ENCODE results near the gene HNMT. TPM values are rescaled to one million over a fixed set of nuclear protein-coding genes. Genes with fewer than 3 reads are reported as not detected.

The HNMT gene
- total and polyA plus RNA-seq, 2 of the 13 experiments (the other 11 are each of a cell fraction or from before 2014, with no cell fraction given): 279 to 309 TPM

GRCh38 chr2:137929519-137929916 is 34.8 kb upstream of the HNMT start:
- peak; percentile 14; the same call in 2 of the 3 replicates for ATAC-seq
- H3K27ac ChIP-seq (ENCODE audit: extremely low read length, insufficient read depth, low read length): peak overlapping the region; percentile 81
- FAIRE-seq: no peak
- BruUV-seq (replicated peaks): no TSS peak
- H3K9ac ChIP-seq (ENCODE audit: insufficient read depth, low read depth, low read length): peak overlapping the region; percentile 37; the same call in 1 of the 2 replicates
- H3K36me3 ChIP-seq (replicated peaks in 1 of 2; ENCODE audit: control insufficient read depth in 1 of 2, insufficient read depth in 2 of 2, low read length in 2 of 2): no peaks in the 10 kb centered on the region
- H3K4me1 ChIP-seq (ENCODE audit: insufficient read depth, low read length): peaks cover 72% of the 10 kb centered on the region
- ChIA-PET POLR2A (interaction anchor here (1.0 to 3.4 kb wide), 8 partner anchors 9 to 572 kb away, joined by 3 to 81 read pairs (median 6); partner anchors contain the start of gene HNMT), CTCF (ENCODE audit: low intra/inter-chr PET ratio, low total read pairs) (no interaction called here)
- H4K20me1 ChIP-seq (ENCODE audit: insufficient read depth, low read length): no peaks in the 10 kb centered on the region
- intact Hi-C loops (cut with micrococcal nuclease; ENCODE audit: unreplicated experiment): loop anchor here (1.0 kb wide), 2 partner anchors 14 to 35 kb away; partner anchors contain the start of gene HNMT
- no peak overlapping the region; a peak in 1 of 6 replicates for H3K4me3 ChIP-seq (replicated peaks in 1 of 3; ENCODE audit: insufficient read depth in 1 of 3, low read depth in 2 of 3, low read length in 3 of 3)
- H3K9me3 ChIP-seq (ENCODE audit: low read length): no peaks in the 10 kb centered on the region
- WGBS (ENCODE audit: low lambda C conversion rate): 91% methylated on average over 2 of the region's 2 CpGs
- H3K4me2 ChIP-seq (ENCODE audit: low read depth, low read length): peak overlapping the region; percentile 36
- no peak overlapping the region for H2AFZ ChIP-seq (ENCODE audit: low read length)
- in situ Hi-C loops (cut with HindIII; ENCODE audit: extremely low pct_ligation_motif_present, low pct_unique_long_range_greater_than_20kb): no loop called here
- no peak for DNase-seq (ENCODE audit: low spot score)
- no peaks in the 10 kb centered on the region for H3K27me3 ChIP-seq (ENCODE audit: control insufficient read depth in 1 of 2, insufficient read depth in 2 of 2, low read length in 2 of 2)
- H3K79me2 ChIP-seq (ENCODE audit: insufficient read depth, low read length): no peaks in the 10 kb centered on the region
- no peak for TF ChIP-seq NFE2 (CRISPR knock-in tag; IDR thresholded peaks at IDR 0.05)
- TF ChIP-seq ZNF614 (CRISPR knock-in tag; IDR thresholded peaks at IDR 0.05; ENCODE audit: borderline replicate concordance): 0 out of 2 replicates have a peak, but pooled peaks have one; percentile 10
- TF ChIP-seq NCOA5 (CRISPR knock-in tag; IDR thresholded peaks at IDR 0.05): no peak
- no peak for TF ChIP-seq ZSCAN20 (CRISPR knock-in tag; IDR thresholded peaks at IDR 0.05; ENCODE audit: borderline replicate concordance)
- TF ChIP-seq, protein P1, sequence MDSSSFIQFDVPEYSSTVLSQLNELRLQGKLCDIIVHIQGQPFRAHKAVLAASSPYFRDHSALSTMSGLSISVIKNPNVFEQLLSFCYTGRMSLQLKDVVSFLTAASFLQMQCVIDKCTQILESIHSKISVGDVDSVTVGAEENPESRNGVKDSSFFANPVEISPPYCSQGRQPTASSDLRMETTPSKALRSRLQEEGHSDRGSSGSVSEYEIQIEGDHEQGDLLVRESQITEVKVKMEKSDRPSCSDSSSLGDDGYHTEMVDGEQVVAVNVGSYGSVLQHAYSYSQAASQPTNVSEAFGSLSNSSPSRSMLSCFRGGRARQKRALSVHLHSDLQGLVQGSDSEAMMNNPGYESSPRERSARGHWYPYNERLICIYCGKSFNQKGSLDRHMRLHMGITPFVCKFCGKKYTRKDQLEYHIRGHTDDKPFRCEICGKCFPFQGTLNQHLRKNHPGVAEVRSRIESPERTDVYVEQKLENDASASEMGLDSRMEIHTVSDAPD (CRISPR knock-in tag; IDR thresholded peaks at IDR 0.05): 0 out of 2 replicates have a peak, but pooled peaks have one; percentile 26
- TF ChIP-seq, protein P2, sequence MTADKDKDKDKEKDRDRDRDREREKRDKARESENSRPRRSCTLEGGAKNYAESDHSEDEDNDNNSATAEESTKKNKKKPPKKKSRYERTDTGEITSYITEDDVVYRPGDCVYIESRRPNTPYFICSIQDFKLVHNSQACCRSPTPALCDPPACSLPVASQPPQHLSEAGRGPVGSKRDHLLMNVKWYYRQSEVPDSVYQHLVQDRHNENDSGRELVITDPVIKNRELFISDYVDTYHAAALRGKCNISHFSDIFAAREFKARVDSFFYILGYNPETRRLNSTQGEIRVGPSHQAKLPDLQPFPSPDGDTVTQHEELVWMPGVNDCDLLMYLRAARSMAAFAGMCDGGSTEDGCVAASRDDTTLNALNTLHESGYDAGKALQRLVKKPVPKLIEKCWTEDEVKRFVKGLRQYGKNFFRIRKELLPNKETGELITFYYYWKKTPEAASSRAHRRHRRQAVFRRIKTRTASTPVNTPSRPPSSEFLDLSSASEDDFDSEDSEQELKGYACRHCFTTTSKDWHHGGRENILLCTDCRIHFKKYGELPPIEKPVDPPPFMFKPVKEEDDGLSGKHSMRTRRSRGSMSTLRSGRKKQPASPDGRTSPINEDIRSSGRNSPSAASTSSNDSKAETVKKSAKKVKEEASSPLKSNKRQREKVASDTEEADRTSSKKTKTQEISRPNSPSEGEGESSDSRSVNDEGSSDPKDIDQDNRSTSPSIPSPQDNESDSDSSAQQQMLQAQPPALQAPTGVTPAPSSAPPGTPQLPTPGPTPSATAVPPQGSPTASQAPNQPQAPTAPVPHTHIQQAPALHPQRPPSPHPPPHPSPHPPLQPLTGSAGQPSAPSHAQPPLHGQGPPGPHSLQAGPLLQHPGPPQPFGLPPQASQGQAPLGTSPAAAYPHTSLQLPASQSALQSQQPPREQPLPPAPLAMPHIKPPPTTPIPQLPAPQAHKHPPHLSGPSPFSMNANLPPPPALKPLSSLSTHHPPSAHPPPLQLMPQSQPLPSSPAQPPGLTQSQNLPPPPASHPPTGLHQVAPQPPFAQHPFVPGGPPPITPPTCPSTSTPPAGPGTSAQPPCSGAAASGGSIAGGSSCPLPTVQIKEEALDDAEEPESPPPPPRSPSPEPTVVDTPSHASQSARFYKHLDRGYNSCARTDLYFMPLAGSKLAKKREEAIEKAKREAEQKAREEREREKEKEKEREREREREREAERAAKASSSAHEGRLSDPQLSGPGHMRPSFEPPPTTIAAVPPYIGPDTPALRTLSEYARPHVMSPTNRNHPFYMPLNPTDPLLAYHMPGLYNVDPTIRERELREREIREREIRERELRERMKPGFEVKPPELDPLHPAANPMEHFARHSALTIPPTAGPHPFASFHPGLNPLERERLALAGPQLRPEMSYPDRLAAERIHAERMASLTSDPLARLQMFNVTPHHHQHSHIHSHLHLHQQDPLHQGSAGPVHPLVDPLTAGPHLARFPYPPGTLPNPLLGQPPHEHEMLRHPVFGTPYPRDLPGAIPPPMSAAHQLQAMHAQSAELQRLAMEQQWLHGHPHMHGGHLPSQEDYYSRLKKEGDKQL (CRISPR knock-in tag; IDR thresholded peaks at IDR 0.05; ENCODE audit: low read depth): no peak
- no peak for TF ChIP-seq SOX13 (IDR thresholded peaks at IDR 0.05)
- no peak for TF ChIP-seq SOX13 (CRISPR knock-in tag; conservative IDR thresholded peaks at IDR 0.05 in 1 of 2, IDR thresholded peaks at IDR 0.05 in 1 of 2)
- 0 out of 2 replicates have a peak, but pooled peaks have one; percentile 48 for TF ChIP-seq ZNF605 (CRISPR knock-in tag; IDR thresholded peaks at IDR 0.05)
- no peak for TF ChIP-seq ZNF138 (CRISPR knock-in tag; IDR thresholded peaks at IDR 0.05; ENCODE audit: low read depth)
- TF ChIP-seq, protein P3, sequence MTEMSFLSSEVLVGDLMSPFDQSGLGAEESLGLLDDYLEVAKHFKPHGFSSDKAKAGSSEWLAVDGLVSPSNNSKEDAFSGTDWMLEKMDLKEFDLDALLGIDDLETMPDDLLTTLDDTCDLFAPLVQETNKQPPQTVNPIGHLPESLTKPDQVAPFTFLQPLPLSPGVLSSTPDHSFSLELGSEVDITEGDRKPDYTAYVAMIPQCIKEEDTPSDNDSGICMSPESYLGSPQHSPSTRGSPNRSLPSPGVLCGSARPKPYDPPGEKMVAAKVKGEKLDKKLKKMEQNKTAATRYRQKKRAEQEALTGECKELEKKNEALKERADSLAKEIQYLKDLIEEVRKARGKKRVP (CRISPR knock-in tag; IDR thresholded peaks at IDR 0.05): no peak
- TF ChIP-seq ZNF644 (CRISPR knock-in tag; IDR thresholded peaks at IDR 0.05; ENCODE audit: low read depth): peak; percentile 88
- TF ChIP-seq ZSCAN12 (CRISPR knock-in tag; IDR thresholded peaks at IDR 0.05): no peak

All from HepG2 (cell line).